ENCODE measurements around the gene TMEM208.

TMEM208 gene

GRCh38 chr16:67209565-67209964 lies 17.4 kb upstream of the TMEM208 start:
- DNase-seq (ENCODE audit: low read depth): no peak

DNA sequence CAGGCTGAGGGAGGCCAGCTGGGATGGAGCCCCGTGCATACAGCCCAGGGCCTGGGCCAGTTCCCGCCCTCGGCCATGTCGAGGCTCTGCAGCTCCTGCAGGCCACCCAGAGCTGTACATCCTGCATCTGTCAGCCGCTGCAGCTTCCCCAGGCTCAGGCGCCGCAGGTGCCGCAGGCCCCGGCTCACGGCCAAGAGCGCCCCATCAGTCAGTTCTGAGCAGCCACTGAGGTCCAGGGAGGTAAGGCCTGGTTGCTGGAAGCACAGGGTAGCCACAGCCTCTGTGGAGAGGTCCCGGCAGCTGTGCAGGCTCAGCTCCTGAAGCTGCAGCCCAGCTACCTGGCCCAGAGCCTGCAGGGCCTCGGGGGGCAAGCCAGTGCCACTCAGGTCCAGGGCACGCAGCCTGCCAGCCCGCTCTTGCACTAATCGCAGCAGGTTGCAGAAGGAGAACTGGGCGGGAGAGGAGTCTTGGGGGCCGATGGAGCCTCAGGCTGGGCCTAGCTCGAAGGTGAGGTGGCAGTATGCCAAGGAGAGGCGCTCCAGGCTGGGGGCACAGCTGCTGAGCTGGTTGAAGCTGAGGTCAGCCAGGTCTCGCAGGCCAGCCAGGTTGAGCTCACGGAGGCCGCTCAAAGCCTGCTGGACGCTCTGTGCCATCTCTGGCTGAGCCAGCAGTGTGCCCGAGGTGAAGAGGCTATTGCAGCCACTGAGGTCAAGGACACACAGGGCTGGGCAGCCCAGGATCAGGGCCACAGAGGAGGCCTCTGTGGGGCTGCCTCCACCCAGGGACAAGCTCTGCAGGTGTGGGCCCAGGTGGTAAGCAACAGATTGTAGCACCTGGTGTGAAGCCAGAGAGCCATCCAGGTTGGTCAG lies 16.6 kb upstream of the TMEM208 start:
- DNase-seq (ENCODE audit: low read depth): no peak

GRCh38 chr16:67211674-67212073 lies 15.3 kb upstream of the TMEM208 start:
- DNase-seq (ENCODE audit: low read depth): no peak

DNA sequence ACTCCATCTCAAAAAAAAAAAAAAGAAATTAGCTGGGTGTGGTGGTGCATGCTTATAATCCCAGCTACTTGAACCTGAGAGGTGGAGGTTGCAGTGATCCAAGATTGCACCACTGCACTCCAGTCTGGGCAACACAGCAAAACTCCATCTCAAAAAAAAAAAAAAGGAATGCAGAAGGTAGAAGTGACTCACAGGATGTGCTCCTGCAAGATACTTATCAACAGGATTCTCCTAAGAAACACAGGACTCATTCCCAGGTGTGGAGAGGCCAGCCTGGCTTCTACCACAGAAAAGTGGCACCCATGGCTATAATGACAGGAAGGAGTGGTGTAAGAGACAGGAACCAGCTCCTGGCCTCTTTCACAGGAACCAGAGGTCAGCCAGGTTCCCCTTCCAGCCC lies 14.2 kb upstream of the TMEM208 start:
- DNase-seq (ENCODE audit: low read depth): no peak

DNA sequence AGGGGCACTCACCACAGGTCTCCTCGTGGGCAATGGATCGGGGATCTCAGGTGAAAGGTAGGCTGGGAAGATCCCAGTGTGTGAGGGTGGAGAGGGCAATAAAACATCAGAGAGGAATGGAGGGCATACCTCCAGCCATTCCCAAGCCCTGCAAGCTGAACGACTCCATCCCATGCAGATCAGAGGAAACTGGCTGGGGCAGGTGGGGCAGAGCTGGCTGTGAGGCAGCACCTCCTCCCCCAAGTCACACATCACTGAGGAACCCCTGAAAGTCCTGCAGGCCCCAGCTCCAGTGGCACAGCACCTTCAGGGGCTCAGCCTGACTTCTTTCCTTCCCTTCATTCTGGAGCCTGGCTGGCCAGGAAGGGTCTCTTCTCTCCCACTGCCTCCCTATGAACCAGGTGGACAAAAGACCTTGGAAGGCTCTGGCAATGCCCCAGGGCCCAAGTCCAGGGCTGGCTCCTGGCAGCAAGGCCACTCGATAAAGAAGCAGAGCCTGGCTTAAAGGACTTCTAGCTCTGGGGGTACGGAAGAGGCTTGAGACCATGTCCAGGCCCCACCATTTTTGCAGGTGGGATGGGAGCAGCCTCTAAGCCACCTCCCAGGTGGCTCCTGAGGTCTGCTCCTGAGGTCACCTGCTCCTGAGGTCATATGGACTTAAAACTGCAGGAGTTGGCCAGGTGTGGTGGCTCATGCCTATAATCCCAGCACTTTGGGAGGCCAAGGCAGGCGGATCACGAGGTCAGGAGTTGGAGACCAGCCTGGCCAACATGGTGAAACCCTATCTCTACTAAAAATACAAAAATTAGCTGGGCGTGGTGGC lies 13.5 kb upstream of the TMEM208 start:
- no peak for DNase-seq (ENCODE audit: low read depth)

DNA sequence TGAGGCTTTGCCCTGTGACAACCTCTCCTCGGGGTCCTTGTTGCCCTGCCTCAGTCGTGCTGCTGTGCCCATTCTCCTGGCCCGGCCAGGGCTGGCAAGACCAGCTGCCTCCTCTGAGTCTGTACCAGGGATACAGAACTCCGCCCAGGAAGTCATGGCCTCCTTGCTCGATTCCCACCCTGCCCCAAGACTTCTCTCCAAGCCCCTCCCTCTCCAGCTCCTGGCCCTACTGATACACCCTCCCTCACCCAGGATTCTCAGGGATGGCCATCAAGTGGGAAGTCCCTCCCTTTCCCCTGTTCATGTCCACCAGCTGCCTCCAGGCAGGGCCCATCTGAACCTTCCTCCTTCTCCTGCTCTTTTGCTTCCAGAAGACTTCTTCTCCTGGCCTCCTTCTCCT lies 11.2 kb upstream of the TMEM208 start:
- DNase-seq (ENCODE audit: low read depth): no peak

- DNase-seq (ENCODE audit: low read depth): no peak
Observed at GRCh38 chr16:67216612-67217490, 10.1 kb upstream of the TMEM208 start.

GRCh38 chr16:67223992-67224391 lies 2.9 kb upstream of the TMEM208 start:
- no peak for DNase-seq (ENCODE audit: low read depth)

DNA sequence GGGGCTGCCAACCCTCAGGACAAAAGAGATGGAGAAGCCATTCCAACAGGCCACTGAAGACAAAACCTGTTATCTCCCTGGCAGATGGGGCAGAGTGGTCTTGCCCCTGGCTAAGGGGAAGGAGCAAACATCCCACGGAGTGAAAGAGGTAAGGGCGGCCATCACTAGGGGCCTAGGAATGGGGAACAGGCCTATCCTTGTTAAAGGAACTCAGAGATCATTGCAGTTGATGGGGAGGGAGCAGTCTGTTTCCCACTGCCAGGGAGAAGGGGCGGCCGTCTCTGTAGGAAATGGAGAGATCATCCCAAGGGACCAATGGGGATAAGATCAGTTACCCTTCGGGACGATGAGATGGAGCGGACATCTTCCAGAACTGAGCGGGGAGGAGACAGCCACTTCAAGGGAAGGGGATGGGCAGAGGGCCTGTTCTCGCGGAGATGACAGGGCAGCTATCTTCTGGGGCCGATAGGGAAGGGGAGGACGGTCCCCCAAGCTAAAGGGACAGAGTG lies 581 bp upstream of the TMEM208 start:
- DNase-seq (ENCODE audit: low read depth): no peak

DNA sequence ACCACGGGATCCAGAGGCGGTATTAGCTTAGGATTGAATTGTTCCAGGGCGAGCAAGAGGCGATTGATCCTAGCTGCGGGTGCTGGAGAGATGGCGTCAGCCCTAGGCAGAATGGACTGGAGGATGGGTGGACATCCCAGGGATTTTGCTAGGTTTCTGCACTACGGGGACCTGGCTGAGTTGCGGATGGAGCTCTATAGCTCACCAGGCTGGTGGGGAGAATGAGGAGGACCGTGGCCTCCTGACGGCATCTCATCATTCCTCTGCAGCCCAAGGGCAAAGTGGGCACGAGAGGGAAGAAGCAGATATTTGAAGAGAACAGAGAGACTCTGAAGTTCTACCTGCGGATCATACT lies 614 bp downstream of the TMEM208 start:
- DNase-seq (ENCODE audit: low read depth): no peak

DNA sequence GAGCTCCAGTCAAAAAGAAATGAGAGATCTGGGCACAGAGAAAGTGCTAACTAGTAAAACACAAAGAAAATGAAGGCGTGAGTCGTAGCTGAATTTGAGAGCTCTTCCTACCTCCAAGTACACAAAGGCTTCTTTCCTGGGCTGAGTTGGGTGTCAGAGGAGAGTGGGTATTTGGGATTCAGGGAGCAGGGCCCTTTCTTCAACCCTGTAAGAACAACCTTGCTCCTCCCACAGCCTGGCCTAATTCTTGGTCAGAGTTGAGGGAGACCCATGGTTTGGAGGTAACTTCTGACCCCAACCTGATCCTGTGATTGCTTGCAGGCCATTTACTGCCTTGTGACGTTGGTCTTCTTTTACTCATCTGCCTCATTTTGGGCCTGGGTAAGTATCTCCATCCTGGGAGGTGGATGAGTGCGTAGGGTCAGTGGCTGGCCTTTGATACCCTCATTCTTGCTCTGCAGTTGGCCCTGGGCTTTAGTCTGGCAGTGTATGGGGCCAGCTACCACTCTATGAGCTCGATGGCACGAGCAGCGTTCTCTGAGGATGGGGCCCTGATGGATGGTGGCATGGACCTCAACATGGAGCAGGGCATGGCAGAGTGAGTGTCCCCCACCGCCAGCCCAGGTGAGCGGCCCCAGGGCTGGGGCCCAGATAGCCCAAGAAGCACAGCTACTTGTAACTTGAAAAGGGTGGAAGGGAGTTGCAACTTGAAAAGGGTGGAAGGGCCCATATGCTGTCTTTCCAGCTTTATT lies 1.3 kb downstream of the TMEM208 start:
- DNase-seq (ENCODE audit: low read depth): no peak

DNA sequence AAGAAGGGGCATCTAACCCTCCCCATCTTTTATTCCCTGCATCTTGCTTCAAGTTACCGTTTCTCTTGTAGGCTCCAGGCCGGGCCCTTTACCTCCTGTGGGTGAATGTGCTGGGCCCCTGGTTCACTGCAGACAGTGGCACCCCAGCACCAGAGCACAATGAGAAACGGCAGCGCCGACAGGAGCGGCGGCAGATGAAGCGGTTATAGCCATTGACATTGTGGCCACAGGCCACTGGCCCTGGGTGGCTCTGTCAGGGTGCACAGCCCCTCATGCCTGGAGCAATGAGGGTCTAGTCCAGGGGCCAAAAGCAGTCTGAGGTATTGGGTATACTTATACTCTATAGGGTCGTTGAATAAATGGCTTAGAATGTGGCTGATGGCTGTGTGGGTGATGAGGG lies 2.0 kb downstream of the TMEM208 start:
- no peak for DNase-seq (ENCODE audit: low read depth)

DNA sequence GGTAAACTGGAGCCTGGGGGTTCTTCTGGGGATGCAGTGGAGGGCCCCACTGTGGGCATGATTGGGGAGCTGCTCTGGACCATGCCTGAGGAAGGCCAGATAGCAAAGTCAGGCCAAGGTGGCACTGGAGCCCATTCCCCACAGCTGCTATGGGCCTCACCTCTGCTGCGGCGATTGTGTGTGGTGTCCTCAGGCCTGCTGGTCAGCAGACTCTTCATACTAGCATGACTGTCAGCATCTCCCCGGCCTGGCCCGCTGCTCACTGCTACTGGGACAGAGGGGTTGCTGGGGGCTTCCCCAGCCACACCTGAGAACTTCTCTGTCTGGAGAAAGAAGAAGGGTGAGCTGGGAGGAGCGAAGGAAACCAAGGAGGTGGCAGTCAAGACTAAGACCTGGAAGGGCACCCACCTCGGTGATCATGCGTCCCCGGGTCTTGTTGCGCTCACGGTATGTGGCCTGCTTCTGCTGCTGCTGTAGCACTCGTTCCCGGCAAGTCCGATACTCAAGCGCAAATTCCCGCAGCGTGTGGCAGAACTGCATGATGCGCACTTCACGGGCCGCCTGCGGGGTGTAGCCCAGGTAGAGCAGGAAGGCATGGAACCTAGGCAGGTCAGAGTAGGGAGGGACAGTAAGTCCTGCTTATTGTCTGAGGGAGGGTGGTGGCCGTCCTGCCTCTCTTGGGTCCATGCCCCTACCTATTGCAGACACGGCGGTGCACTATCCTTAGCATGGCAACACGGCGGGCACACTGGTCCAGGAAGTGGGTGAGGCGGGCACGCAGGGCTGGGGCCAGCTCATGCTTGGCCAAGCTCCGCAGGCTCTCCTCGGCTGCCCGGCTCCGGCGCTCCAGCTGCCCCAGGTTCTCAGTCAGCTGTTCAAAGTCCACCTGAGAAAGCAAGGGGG lies 3.2 kb downstream of the TMEM208 start:
- no peak for DNase-seq (ENCODE audit: low read depth)

DNA sequence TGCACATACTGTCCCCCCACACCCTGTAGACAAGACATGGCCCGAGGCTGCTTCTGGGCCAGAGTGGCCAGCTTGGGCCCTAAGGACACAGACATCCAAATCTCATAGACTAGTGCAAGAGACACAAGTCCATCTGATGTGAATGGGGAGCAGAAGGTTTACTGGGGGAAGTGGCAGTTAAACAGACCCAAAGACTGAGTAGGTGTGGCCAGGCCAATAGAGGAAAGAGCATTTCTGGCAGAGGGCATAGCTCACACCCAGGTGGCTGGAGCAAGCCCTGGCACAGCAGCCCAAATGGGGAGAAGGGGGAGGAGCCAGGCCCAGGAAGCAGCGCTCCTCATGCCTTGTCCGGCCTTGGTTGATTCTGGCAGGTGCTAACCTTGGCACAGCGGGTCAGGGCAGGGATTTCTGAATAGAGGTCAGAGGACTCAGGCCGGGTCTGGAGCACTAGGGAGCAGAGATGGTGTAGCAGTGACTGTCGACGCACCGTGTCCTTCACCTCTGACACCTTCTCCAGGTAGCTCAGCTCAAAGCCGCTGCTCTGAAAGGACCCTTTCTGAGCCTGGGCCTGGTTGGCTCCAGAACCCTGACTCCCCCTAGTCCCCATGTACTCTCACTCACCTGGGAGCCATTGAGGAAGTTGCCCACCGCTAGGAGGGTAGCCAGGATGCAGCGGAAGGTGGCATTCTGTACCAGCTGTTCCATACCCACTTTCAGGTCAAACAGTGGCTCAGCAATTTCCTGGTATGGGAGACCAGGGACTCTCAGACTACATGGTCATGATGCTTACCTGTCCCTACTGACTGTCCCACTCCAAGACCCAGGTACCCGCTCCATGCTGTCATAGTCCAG lies 4.1 kb downstream of the TMEM208 start:
- DNase-seq (ENCODE audit: low read depth): no peak

DNA sequence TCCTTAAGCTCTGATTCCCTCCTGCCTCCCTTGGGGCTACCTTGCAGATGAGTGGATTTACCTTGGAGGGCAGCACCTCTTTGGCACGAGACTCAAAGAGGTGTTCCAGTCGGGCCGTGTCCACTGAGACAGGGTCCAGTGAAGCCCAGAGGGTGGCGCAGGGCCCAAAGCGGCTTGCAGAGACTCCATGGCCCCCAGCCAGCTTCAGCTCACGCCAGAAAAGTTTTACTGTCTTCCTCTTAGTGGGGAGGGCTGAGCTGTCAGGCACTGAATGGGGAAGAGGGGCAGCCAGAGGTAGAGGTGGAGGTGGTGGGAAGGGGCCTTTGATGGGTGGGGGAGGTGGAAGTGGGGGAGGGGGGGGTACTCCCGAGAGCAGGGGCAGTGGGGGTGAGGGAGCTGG lies 6.7 kb downstream of the TMEM208 start:
- DNase-seq (ENCODE audit: low read depth): no peak

DNA sequence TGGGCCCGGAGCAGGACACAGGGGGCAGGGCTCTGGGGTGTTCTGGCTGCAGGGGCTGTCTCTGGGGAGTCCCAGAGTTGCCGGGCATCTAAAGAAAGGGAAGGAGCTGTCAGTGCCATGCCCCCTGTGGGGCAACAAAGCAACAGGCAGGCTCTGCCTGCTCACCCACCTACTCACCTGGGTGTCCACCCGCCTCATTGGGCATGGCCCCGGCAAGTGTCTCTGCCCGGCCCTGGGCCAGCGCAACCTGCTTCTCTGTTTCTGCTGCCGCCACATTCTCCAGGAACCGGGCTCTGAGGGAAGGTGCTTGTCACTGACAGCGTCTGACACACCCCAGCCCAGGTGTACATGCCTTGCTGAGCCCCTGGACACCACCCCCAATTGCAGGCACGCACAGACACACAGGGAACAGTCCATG lies 7.3 kb downstream of the TMEM208 start:
- DNase-seq (ENCODE audit: low read depth): no peak

DNA sequence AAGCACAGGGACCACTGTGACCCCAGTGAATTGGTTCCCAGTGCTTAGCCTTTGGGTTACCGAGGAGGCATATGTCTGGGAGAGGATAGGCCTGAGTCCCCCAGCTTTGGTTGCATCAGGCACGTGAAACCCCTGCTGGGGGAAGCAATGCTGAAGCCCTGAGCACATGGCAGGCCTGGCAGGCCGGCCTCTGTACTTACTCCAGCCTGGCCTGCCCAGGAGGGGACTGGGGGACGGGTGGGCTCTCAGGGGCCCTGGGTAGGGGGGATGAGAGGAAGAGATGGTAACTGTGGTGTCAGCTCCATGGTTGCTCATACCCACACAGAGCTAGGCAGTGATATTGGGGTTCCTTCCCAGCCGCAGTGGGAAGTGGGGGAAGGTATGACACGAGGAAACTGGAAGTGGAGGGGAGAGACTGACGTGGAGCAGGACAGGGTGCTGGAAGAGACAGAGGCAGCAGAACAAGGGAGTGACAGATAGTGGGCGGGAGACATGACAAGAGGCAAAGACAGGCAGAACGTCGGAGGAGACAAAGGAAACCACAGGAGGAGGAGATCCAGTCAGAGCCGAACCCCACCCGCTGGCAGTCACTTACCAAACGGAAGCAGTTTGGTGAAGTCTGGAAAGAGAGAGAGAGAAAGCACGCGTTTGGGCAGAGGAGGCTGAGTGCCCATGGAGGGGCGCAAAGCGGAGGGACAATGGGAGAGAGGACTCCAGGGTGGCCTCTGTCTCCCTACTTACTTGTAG lies 9.1 kb downstream of the TMEM208 start:
- no peak for DNase-seq (ENCODE audit: low read depth)

DNA sequence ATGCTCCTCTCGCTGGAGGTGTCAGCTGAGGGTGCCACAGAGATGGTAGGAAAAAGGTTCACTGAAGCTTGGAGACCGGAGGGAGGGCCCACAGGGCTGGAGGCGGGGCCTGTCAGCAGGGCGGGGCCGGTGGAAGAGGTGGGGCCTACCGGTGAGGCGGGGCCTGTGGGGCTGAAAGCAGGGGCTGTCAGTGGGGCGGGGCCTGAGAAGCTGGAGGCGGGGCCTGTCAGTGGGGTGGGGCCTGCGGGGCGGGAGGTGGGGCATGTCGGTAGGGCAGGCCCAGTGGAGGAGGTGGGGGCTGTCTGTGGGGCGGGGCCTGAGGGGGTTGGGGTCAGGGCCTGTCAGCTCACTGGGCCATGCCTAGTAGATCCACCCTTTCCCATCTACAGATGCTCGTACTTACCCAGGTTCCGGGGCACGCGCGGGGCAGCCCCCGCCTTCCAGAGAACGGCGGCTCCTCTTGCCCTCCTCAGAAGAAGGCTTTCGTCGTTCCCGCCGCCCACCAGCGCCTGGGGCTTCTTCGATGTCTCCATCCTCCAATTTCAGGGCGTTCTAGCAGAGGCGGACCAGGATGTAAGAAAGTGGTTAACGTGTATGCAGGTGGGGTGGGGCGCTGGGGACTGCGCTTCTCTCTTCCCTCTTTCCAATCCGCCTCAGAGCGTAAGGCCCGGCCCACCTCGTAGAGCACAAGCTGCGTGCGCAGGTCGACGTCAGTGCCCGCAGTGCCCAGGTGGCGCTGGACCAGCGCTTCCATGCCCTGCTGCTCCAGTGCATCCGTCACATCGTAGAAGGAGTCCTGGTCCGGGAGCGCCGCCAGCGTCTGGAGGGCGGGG lies 9.8 kb downstream of the TMEM208 start:
- peak; percentile 55 for DNase-seq (ENCODE audit: low read depth)
